Natural killer cell (primary cell): ENCODE measurements around the gene ACTR6. TPM values are rescaled to one million over a fixed set of nuclear protein-coding genes. Genes with fewer than 3 reads are reported as not detected.

Experiments used
- ATAC-seq, 3 donors: fragments of 150-1000 bp in 2 of 3; fragments of 200-7000 bp in 1 of 3; cut with Tn5 transposase; 1 replicate in 1 of 3; 2 replicates in 2 of 3; pipeline ENCODE4 v1.10.0; 2021; ENCODE audit warnings: mild to moderate bottlenecking in 2 of 3, moderate library complexity in 2 of 3
- DNase-seq, 2 donors: peaks; one replicate each; pipeline versions ENCODE4 v3.0.0 to v3.0.0-alpha.2; 2013 to 2021; ENCODE audit warnings: mixed read lengths in 1 of 2
- H3K27ac ChIP-seq: one replicate; pipeline ENCODE4 v1.5.1; 2013; ENCODE audit warnings: mild to moderate bottlenecking, low read length
- H3K27me3 ChIP-seq: one replicate; pipeline ENCODE4 v1.6.1; 2013; ENCODE audit warnings: low read length; ENCODE audit not compliant: control insufficient read depth, insufficient read depth
- H3K36me3 ChIP-seq: one replicate; pipeline ENCODE4 v1.6.1; 2013; ENCODE audit warnings: low read length; ENCODE audit not compliant: control insufficient read depth, insufficient read depth
- H3K4me1 ChIP-seq: one replicate; pipeline ENCODE4 v1.6.1; 2013; ENCODE audit warnings: low read length; ENCODE audit not compliant: control insufficient read depth, insufficient read depth
- H3K4me3 ChIP-seq: one replicate; pipeline ENCODE4 v1.5.1; 2013; ENCODE audit warnings: low read length
- H3K9me3 ChIP-seq: one replicate; pipeline ENCODE4 v1.6.1; 2013; ENCODE audit warnings: low read length; ENCODE audit not compliant: control insufficient read depth, insufficient read depth
- H3K27ac Mint-ChIP-seq, 2 donors: one replicate each; pipeline ENCODE4 v1.8.0; 2022; ENCODE audit warnings: mild to moderate bottlenecking in 2 of 2, mixed read lengths in 2 of 2, moderate library complexity in 1 of 2
- H3K27me3 Mint-ChIP-seq, 2 donors: one replicate each; pipeline ENCODE4 v1.8.0; 2022; ENCODE audit warnings: low read depth in 2 of 2, mixed read lengths in 2 of 2
- H3K36me3 Mint-ChIP-seq: one replicate; pipeline ENCODE4 v1.8.0; 2022; ENCODE audit warnings: mixed read lengths
- H3K4me1 Mint-ChIP-seq, 2 donors: one replicate each; pipeline ENCODE4 v1.8.0; 2022; ENCODE audit warnings: mixed read lengths in 2 of 2
- H3K4me3 Mint-ChIP-seq: one replicate; pipeline ENCODE4 v1.8.0; 2022; ENCODE audit warnings: mild to moderate bottlenecking, moderate library complexity, mixed read lengths
- H3K9me3 Mint-ChIP-seq, 2 donors: one replicate each; pipeline ENCODE4 v1.8.0; 2022; ENCODE audit warnings: mixed read lengths in 2 of 2
- CTCF ChIP-seq: fragments of 200-600 bp; IDR thresholded peaks from one replicate; pipeline ENCODE4 v1.8.0; 2022; ENCODE audit warnings: antibody characterized with exemption
- WGBS: methylation state at CpG from one replicate; pipeline ENCODE4 v1.1.7; 2013; ENCODE audit warnings: missing lambda C conversion rate; ENCODE audit not compliant: insufficient coverage; 5-methylcytosine and 5-hydroxymethylcytosine counted together
- intact Hi-C: fragments of 100-400 bp; cut with micrococcal nuclease; formaldehyde crosslinking; loops from one replicate; pipeline ENCODE4 v1.14.2; 2022
- total RNA-seq, 4 donors: library from RNA; stranded (reverse); fragments of 120-200 nt in 1 of 4; gene quantifications; one replicate each; pipeline versions ENCODE4 v1.2.3 to v1.2.4, GENCODE V29; 2013 to 2022

Gene ACTR6
- total RNA-seq, 3 donors from 2014 or later (not counting 1 experiment from before 2014, with no cell fraction given): 20.4 to 27.5 (median 20.8) TPM

- H3K36me3 ChIP-seq: no peaks in the 10 kb centered on the region
- Mint-ChIP-seq H3K27ac (no peak overlapping the region), H3K4me1 (peaks cover under 1 to 2% of the 10 kb centered on the region in 2 donors), H3K4me3 (no peak overlapping the region), H3K27me3 (no peaks in the 10 kb centered on the region), H3K9me3 (no peaks in the 10 kb centered on the region), H3K36me3 (no peaks in the 10 kb centered on the region)
- ATAC-seq (no peak), DNase-seq (no peak)
- intact Hi-C loops: no loop called here
- H3K27ac ChIP-seq: no peak overlapping the region
- no peaks in the 10 kb centered on the region for H3K9me3 ChIP-seq
- H3K27me3 ChIP-seq: no peaks in the 10 kb centered on the region
- no peak for TF ChIP-seq CTCF
- H3K4me3 ChIP-seq: no peak overlapping the region
- WGBS: 97% methylated on average over 9 of the region's 9 CpGs
- peaks cover under 1% of the 10 kb centered on the region for H3K4me1 ChIP-seq
Measured at GRCh38 chr12:100169345-100169744, 31.3 kb upstream of the ACTR6 start.

GRCh38 chr12:100170313-100170858 lies 30.2 kb upstream of the ACTR6 start:
- Mint-ChIP-seq H3K27ac (no peak overlapping the region), H3K4me1 (no peaks in the 10 kb centered on the region), H3K27me3 (no peaks in the 10 kb centered on the region), H3K4me3 (no peak overlapping the region), H3K9me3 (no peaks in the 10 kb centered on the region), H3K36me3 (no peaks in the 10 kb centered on the region)
- over 99% methylated on average over 7 of the region's 7 CpGs for WGBS
- Histone ChIP-seq H3K4me3 (no peak overlapping the region), H3K4me1 (no peaks in the 10 kb centered on the region), H3K9me3 (no peaks in the 10 kb centered on the region), H3K27me3 (no peaks in the 10 kb centered on the region), H3K36me3 (no peaks in the 10 kb centered on the region), H3K27ac (no peak overlapping the region)
- intact Hi-C loops: no loop called here
- no peak for TF ChIP-seq CTCF
- ATAC-seq (no peak), DNase-seq (no peak)

- Histone ChIP-seq H3K27ac (no peak overlapping the region), H3K4me3 (no peak overlapping the region), H3K36me3 (no peaks in the 10 kb centered on the region), H3K9me3 (no peaks in the 10 kb centered on the region), H3K4me1 (no peaks in the 10 kb centered on the region), H3K27me3 (no peaks in the 10 kb centered on the region)
- no peaks in the 10 kb centered on the region for H3K36me3 Mint-ChIP-seq
- H3K4me3 Mint-ChIP-seq: no peak overlapping the region
- no peaks in the 10 kb centered on the region for H3K27me3 Mint-ChIP-seq
- DNase-seq (no peak), ATAC-seq (no peak)
- H3K9me3 Mint-ChIP-seq: no peaks in the 10 kb centered on the region
- no peak for TF ChIP-seq CTCF
- H3K4me1 Mint-ChIP-seq: no peaks in the 10 kb centered on the region
- intact Hi-C loops: no loop called here
- no peak overlapping the region for H3K27ac Mint-ChIP-seq
Measured at GRCh38 chr12:100171248-100171647, 29.4 kb upstream of the ACTR6 start.

- no peak for DNase-seq
- Mint-ChIP-seq H3K27ac (no peak overlapping the region), H3K9me3 (no peaks in the 10 kb centered on the region), H3K27me3 (no peaks in the 10 kb centered on the region), H3K36me3 (no peaks in the 10 kb centered on the region), H3K4me1 (no peaks in the 10 kb centered on the region), H3K4me3 (no peak overlapping the region)
- Histone ChIP-seq H3K36me3 (no peaks in the 10 kb centered on the region), H3K4me3 (no peak overlapping the region), H3K27me3 (no peaks in the 10 kb centered on the region), H3K4me1 (no peaks in the 10 kb centered on the region), H3K9me3 (no peaks in the 10 kb centered on the region), H3K27ac (no peak overlapping the region)
- intact Hi-C loops: no loop called here
- ATAC-seq: no peak
- TF ChIP-seq CTCF: no peak
- 98% methylated on average over 4 of the region's 6 CpGs for WGBS
Measured at GRCh38 chr12:100173111-100173510, 27.5 kb upstream of the ACTR6 start.
